ENCODE results near the gene TSPEAR.

Gene TSPEAR

GRCh38 chr21:44739316-44739715, 27.9 kb upstream of the TSPEAR start:
- DNase-seq, result no peak

- no peak for DNase-seq
Observed at GRCh38 chr21:44738621-44739020, 27.2 kb upstream of the TSPEAR start.

- no peak for DNase-seq
Observed at GRCh38 chr21:44737706-44738354, 26.5 kb upstream of the TSPEAR start.

GRCh38 chr21:44736291-44737004, 25.1 kb upstream of the TSPEAR start:
- DNase-seq, result no peak

- no peak for DNase-seq
Observed at GRCh38 chr21:44735821-44736220, 24.4 kb upstream of the TSPEAR start.

- no peak for DNase-seq
Observed at GRCh38 chr21:44734841-44735240, 23.5 kb upstream of the TSPEAR start.

GRCh38 chr21:44734026-44734745, 22.8 kb upstream of the TSPEAR start:
- no peak for DNase-seq

- no peak for DNase-seq
Observed at GRCh38 chr21:44732956-44733355, 21.6 kb upstream of the TSPEAR start.

- no peak for DNase-seq
Observed at GRCh38 chr21:44732263-44732662, 20.9 kb upstream of the TSPEAR start.

- no peak for DNase-seq
Observed at GRCh38 chr21:44730951-44731579, 19.7 kb upstream of the TSPEAR start.

- no peak for DNase-seq
Observed at GRCh38 chr21:44730028-44730395, 18.6 kb upstream of the TSPEAR start.

GRCh38 chr21:44729336-44730027, 18.1 kb upstream of the TSPEAR start:
- no peak for DNase-seq

- no peak for DNase-seq
Observed at GRCh38 chr21:44728716-44729115, 17.3 kb upstream of the TSPEAR start.

- DNase-seq, result no peak
Observed at GRCh38 chr21:44727757-44728156, 16.4 kb upstream of the TSPEAR start.

- DNase-seq, result no peak
Observed at GRCh38 chr21:44727321-44727720, 15.9 kb upstream of the TSPEAR start.

- no peak for DNase-seq
Observed at GRCh38 chr21:44726826-44727225, 15.5 kb upstream of the TSPEAR start.

GRCh38 chr21:44724926-44725325, 13.6 kb upstream of the TSPEAR start:
- no peak for DNase-seq

- no peak for DNase-seq
Observed at GRCh38 chr21:44724196-44724595, 12.8 kb upstream of the TSPEAR start.

- DNase-seq, result no peak
Observed at GRCh38 chr21:44723177-44724131, 12.1 kb upstream of the TSPEAR start.

- DNase-seq, result no peak
Observed at GRCh38 chr21:44722731-44723130, 11.4 kb upstream of the TSPEAR start.

GRCh38 chr21:44720170-44720569, 8.8 kb upstream of the TSPEAR start:
- DNase-seq, result no peak

- DNase-seq, result no peak
Observed at GRCh38 chr21:44718571-44718970, 7.2 kb upstream of the TSPEAR start.

Measured in suppressor macrophage treated with lipopolysaccharide for 4 hours (primary cell).